ENCODE measurements around the gene APOE.
"Not testable (repeated sequence)": the region's sequence is repeated elsewhere in the genome, so short reads cannot be mapped to it uniquely, and the experiment has no call there.

Gene APOE

DNA sequence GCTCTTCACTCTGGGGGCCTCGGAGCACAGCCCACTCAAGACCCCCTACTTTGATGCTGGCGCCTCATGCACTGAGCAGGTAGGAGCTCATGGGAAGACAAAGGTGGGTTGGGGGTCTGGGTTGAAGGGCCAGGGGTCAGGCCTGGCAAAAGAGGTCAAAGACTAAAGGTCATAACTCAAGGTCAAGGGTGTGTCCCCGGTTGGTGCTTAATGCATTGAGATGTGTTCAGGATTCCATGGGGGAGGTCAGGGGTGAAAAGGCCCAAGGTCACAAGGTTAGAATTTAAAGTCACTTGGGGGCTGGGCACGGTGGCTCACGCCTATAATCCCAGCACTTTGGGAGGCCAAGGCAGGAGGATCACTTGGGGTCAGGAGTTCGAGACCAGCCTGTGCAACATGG lies 19.5 kb upstream of the APOE start:
- DNase-seq: no peak

GRCh38 chr19:44887648-44888047 lies 17.9 kb upstream of the APOE start:
- no peak for DNase-seq

DNA sequence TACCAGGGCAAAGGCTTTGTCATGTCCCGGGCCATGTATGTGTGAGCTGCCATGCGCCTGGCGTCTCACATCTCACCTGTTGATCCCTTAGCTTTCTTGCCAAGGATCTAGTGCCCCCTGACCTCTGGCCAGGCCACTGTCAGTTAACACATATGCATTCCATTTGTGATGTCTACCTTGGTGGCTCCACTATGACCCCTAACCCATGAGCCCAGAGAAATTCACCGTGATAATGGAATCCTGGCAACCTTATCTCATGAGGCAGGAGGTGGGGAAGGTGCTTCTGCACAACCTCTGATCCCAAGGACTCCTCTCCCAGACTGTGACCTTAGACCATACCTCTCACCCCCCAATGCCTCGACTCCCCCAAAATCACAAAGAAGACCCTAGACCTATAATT lies 17.3 kb upstream of the APOE start:
- not testable (repeated sequence) for DNase-seq

DNA sequence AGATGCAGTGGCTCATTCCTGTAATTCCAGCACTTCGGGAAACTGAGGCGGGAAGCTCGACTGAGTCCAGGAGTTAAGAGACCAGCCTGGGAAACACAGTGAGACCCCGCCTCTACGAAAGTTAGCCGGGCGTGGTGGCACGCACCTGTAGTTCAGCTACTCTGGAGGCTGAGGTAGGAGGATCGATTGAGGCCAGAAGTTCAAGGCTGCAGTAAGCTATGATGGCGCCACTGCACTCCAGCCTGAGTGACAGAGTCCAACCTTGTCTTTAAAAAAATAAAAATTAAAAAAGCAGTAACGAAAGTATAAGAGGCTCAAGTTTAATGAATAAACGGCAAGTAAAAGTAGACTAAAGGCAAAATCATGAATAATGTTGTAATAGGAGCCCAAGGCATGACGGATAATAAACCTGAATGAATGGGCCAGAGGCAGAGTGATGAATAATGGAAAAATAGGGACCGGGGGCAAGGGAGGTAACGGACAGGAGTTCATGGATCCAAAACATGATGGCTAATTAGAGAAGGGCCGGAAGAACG lies 15.7 kb upstream of the APOE start:
- DNase-seq: no peak

DNA sequence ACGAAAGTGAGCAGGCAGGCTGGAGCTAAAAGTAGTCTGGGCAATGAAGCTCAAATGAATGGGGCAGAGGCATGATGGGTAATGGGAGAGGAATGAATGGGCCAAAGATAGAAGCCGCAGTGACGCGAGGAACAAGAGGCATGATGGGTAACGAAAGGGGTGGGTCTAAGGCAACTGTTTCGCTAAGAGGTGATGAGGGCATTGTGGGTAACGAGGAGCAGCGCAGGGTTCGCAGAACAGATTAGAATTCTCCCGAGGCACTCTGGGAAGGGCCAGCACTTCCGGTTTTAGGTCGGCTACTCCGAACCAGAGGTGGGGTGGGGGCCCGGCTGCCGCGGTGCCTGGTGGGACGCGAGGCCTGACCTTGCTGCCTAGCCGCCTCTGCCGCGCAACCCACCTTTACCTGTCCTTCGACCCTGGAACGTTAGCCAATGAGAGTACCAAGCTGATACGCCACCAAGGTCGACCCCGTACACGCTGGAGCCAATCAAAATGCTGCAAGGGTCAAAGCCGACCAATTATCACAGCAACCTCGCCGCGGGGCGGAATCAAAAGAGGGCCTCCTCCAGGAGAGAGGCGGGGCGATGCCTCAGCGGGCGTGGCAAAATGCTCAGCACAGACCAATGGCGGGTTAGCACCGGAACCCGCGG lies 15.1 kb upstream of the APOE start:
- DNase-seq: peak; percentile 100

DNA sequence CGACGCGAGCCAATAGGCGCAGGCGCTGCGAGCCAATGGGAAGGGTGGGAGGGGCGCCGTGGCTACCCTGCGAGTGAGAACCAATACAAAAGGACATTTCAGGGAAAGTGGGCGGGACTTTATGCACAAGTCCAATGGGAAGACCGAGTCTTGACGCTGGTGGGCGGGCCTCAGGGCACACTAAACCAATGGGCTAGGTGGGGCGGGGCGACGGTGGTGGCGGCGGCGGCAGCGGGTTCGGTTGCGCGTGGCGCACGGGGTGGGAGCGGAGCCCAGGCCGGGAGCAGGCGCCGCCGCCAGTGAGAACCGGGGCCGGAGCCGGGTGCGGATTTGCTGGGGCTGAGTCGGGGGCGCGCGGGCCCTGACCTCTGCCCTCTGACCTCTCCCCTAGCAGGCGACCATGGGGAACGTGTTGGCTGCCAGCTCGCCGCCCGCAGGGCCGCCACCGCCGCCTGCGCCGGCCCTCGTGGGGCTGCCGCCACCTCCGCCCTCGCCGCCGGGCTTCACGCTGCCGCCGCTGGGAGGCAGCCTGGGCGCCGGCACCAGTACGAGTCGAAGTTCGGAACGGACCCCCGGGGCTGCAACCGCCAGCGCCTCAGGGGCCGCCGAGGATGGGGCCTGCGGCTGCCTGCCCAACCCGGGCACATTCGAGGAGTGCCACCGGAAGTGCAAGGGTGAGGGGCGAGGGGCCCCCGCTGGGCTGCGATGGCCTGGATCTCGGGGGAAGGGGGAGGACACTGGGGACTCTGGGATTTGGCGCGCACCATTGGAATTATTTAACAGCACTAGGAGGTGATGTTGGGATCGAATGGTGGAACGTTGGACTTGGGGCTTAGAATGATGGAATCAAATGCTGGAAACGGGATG lies 14.3 kb upstream of the APOE start, which contains the start of gene TOMM40:
Gene TOMM40 (plus strand): TSS at position 239 of the 867 bp plus-strand sequence. CDS start 162 bp downstream, at position 401.
- DNase-seq: peak; percentile 9

GRCh38 chr19:44892932-44893331 lies 12.7 kb upstream of the APOE start:
- no peak for DNase-seq

DNA sequence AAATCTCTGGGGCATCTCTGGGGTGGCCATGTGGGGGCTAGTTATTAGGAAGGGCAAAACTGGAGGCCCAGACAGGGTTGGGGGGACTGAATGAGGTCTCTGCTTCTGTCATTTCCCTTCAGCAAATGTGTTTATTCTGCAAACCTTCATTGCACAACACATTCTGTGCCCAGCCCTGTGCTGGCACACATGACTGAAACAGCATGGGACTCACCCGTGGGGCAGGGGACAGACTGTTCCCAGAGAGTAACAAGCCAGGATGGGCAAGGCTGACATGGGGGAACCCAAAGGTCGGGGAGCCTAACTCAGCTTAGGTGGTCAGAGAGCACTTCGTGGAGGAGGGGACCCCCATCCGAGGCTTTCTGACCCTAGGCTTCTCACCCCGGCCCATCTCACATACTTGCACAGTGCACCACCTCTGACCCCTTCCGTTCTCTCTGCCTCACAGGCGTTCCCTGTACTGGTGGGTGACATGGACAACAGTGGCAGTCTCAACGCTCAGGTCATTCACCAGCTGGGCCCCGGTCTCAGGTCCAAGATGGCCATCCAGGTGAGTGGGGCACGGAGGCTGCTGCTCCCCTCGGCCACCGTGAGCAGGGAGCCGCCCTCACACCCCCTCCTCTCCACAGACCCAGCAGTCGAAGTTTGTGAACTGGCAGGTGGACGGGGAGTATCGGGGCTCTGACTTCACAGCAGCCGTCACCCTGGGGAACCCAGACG lies 12.1 kb upstream of the APOE start:
- DNase-seq: no peak

GRCh38 chr19:44894052-44894400 lies 11.6 kb upstream of the APOE start:
- DNase-seq: no peak

DNA sequence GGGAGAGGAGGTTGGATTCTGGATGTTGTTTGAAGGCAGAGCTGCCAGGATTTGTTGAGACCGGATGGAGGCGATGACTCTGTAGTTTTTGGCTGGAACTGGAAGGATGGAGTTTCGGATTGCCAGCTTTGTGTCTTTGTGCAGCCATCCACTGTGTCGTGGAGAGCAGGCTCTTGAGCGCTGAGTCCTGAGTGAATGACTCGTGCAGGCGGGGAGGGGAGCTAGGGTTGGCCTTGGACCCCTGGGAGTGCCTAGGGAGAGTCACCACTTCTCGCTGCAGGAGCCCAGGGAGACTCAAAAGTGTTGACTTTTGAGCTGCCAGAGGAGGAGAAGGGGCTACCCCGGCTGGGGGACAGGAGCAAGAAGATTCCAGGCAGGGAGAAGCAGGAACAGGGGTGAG lies 10.7 kb upstream of the APOE start:
- no peak for DNase-seq

DNA sequence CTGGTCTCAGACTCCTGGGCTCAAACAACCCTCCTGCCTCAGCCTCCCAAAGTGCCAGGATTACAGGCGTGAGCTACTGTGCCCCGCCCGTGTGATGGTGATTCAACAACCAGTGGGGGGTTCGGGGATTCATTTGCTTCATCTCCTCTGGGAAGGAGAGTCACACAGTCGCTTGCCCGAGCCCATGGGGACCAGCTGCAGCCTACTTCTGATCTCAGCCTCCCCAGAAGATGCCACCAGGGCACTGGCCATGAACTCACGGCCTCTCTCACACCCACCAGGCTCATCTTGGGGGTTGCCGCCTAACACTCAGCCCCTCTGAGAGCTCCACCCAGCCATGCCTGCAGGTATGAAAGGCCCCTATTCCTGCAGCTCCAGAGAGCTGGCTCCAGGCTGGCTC lies 7.8 kb upstream of the APOE start:
- no peak for DNase-seq

GRCh38 chr19:44900328-44901244 lies 5.0 kb upstream of the APOE start:
- DNase-seq: no peak

DNA sequence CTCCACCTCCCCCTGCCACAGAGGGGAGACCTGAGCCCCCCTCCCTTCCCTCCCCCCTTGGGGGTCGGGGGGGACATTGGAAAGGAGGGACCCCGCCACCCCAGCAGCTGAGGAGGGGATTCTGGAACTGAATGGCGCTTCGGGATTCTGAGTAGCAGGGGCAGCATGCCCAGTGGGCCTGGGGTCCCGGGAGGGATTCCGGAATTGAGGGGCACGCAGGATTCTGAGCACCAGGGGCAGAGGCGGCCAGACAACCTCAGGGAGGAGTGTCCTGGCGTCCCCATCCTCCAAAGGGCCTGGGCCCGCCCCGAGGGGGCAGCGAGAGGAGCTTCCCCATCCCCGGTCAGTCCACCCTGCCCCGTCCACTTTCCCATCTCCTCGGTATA lies 2.4 kb upstream of the APOE start:
- no peak for DNase-seq

DNA sequence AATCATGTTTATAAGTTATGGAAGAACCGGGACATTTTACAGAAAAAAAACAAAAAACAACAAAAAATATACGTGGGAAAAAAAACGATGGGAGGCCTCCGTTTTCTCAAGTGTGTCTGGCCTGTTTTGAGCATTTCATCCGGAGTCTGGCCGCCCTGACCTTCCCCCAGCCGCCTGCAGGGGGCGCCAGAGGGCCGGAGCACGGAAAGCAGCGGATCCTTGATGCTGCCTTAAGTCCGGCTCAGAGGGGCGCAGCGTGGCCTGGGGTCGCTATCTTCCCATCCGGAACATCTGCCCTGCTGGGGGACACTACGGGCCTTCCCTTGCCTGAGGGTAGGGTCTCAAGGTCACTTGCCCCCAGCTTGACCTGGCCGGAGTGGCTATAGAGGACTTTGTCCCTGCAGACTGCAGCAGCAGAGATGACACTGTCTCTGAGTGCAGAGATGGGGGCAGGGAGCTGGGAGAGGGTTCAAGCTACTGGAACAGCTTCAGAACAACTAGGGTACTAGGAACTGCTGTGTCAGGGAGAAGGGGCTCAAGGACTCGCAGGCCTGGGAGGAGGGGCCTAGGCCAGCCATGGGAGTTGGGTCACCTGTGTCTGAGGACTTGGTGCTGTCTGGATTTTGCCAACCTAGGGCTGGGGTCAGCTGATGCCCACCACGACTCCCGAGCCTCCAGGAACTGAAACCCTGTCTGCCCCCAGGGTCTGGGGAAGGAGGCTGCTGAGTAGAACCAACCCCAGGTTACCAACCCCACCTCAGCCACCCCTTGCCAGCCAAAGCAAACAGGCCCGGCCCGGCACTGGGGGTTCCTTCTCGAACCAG lies 1.8 kb upstream of the APOE start:
- DNase-seq: peak; percentile 48

DNA sequence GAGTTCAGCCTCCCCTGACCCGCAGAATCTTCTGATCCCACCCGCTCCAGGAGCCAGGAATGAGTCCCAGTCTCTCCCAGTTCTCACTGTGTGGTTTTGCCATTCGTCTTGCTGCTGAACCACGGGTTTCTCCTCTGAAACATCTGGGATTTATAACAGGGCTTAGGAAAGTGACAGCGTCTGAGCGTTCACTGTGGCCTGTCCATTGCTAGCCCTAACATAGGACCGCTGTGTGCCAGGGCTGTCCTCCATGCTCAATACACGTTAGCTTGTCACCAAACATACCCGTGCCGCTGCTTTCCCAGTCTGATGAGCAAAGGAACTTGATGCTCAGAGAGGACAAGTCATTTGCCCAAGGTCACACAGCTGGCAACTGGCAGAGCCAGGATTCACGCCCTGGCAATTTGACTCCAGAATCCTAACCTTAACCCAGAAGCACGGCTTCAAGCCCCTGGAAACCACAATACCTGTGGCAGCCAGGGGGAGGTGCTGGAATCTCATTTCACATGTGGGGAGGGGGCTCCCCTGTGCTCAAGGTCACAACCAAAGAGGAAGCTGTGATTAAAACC lies 1.1 kb upstream of the APOE start:
- no peak for DNase-seq

DNA sequence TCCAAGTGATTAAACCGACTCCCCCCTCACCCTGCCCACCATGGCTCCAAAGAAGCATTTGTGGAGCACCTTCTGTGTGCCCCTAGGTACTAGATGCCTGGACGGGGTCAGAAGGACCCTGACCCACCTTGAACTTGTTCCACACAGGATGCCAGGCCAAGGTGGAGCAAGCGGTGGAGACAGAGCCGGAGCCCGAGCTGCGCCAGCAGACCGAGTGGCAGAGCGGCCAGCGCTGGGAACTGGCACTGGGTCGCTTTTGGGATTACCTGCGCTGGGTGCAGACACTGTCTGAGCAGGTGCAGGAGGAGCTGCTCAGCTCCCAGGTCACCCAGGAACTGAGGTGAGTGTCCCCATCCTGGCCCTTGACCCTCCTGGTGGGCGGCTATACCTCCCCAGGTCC lies 2.0 kb downstream of the APOE start:
- DNase-seq: no peak

DNA sequence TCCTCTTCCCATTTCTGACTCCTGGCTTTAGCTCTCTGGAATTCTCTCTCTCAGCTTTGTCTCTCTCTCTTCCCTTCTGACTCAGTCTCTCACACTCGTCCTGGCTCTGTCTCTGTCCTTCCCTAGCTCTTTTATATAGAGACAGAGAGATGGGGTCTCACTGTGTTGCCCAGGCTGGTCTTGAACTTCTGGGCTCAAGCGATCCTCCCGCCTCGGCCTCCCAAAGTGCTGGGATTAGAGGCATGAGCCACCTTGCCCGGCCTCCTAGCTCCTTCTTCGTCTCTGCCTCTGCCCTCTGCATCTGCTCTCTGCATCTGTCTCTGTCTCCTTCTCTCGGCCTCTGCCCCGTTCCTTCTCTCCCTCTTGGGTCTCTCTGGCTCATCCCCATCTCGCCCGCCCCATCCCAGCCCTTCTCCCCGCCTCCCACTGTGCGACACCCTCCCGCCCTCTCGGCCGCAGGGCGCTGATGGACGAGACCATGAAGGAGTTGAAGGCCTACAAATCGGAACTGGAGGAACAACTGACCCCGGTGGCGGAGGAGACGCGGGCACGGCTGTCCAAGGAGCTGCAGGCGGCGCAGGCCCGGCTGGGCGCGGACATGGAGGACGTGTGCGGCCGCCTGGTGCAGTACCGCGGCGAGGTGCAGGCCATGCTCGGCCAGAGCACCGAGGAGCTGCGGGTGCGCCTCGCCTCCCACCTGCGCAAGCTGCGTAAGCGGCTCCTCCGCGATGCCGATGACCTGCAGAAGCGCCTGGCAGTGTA lies 2.7 kb downstream of the APOE start:
- DNase-seq: no peak

DNA sequence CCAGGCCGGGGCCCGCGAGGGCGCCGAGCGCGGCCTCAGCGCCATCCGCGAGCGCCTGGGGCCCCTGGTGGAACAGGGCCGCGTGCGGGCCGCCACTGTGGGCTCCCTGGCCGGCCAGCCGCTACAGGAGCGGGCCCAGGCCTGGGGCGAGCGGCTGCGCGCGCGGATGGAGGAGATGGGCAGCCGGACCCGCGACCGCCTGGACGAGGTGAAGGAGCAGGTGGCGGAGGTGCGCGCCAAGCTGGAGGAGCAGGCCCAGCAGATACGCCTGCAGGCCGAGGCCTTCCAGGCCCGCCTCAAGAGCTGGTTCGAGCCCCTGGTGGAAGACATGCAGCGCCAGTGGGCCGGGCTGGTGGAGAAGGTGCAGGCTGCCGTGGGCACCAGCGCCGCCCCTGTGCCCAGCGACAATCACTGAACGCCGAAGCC lies 3.3 kb downstream of the APOE start:
- no peak for DNase-seq

DNA sequence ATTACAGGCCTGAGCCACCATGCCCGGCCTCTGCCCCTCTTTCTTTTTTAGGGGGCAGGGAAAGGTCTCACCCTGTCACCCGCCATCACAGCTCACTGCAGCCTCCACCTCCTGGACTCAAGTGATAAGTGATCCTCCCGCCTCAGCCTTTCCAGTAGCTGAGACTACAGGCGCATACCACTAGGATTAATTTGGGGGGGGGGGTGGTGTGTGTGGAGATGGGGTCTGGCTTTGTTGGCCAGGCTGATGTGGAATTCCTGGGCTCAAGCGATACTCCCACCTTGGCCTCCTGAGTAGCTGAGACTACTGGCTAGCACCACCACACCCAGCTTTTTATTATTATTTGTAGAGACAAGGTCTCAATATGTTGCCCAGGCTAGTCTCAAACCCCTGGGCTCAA lies 4.2 kb downstream of the APOE start:
- DNase-seq: no peak

- DNase-seq: not testable (repeated sequence)
These were observed 6.3 kb downstream of the APOE start for GRCh38 chr19:44911896-44912295.
